Ishikawa (cell line): ENCODE results near the gene ANGEL2.

Experiments
- CEBPB ChIP-seq: IDR thresholded peaks from 2 replicates; pipeline ENCODE4 v1.6.1; 2012
- CREB1 ChIP-seq: IDR thresholded peaks from 2 replicates; pipeline ENCODE4 v1.6.1; 2012; ENCODE audit warnings: low read depth
- EGR1 ChIP-seq: IDR thresholded peaks from 2 replicates; pipeline ENCODE4 v1.6.1; 2012
- EP300 ChIP-seq: IDR thresholded peaks from 2 replicates; pipeline ENCODE4 v1.6.1; 2012; ENCODE audit warnings: borderline replicate concordance
- FOXM1 ChIP-seq: IDR thresholded peaks from 2 replicates; pipeline ENCODE4 v1.6.1; 2012; ENCODE audit warnings: low read depth, borderline replicate concordance
- NFIC ChIP-seq: IDR thresholded peaks from 2 replicates; pipeline ENCODE4 v1.6.1; 2012
- RAD21 ChIP-seq: IDR thresholded peaks from 2 replicates; pipeline ENCODE4 v1.6.1; 2012; ENCODE audit warnings: low read depth
- TAF1 ChIP-seq: IDR thresholded peaks from 2 replicates; pipeline ENCODE4 v1.6.1; 2012; ENCODE audit warnings: low read depth, mild to moderate bottlenecking
- TCF12 ChIP-seq: IDR thresholded peaks from 2 replicates; pipeline ENCODE4 v1.6.1; 2012; ENCODE audit warnings: low read depth
- TEAD4 ChIP-seq: IDR thresholded peaks from 2 replicates; pipeline ENCODE4 v1.6.1; 2012
- YY1 ChIP-seq: IDR thresholded peaks from 2 replicates; pipeline ENCODE4 v1.6.1; 2012; ENCODE audit warnings: low read depth
- ZBTB7A ChIP-seq: IDR thresholded peaks from 2 replicates; pipeline ENCODE4 v1.6.1; 2012; ENCODE audit warnings: low read depth
- TF ChIP-seq, protein P1 (sequence below): IDR thresholded peaks from 2 replicates; pipeline ENCODE4 v1.6.1; 2012
- TF ChIP-seq, protein P2 (sequence below): IDR thresholded peaks from 2 replicates; pipeline ENCODE4 v1.6.1; 2012
- TF ChIP-seq, protein P3 (sequence below): IDR thresholded peaks from 2 replicates; pipeline ENCODE4 v1.6.1; 2012; ENCODE audit warnings: low read depth, mild to moderate bottlenecking

Gene ANGEL2

DNA sequence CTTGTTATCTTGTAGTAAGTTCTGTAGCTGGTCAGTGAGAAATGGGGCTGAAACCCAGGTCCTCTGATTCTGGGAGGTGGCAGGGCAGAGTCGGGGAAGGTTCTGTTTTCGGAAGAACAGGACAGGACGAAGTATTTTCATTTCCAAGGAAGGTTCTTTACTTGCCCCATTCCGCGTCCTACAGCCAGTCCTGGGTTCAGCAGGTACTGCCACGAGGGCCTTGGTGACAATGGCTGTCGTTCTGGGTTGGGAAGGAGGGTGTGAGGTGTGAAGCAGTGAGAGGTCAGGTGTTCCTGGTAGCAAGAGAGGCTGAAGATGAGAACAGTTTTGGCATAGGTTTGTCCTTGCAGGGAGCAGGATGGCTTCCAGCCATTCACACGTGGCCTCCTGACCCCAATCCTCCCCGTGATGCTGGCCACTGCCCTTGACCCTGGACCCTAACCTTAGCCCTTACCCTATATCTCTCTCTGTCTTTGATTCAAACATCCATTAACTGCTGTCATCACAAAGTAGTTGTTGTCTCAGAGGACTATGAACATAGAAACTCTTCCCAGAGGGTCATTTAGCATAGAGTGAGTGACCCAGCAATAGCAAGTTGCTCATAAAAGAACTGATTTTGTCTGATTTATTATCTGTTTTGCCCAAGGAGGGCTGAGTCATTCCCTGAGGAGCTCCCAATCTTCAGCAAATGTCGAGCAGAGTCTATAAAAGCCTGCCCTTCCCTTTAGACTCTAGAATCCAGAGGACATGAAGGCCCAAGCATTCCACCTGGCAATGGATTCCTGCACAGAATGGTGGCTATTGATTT is 40.4 kb downstream of the ANGEL2 start:
- TF ChIP-seq EP300: no peak

DNA sequence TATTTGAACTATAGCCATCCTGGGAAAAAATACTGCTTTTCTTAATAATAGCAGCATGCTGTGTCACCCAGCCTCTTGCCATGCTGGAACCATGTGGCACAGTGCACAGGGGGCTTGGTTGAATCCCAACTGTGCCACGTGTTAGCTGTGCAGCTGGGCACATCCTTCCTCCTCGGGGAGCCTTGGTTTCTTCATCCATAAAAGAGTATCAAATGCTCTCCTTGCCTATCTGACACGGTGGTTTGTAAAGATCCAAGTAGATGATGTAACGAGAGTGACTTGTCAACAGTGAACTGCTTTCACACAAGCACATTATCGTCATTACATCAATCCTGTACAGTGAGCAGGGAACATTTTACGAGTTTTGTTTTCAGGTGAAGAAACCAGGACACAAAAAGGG is 41.0 kb downstream of the ANGEL2 start:
- no peak for TF ChIP-seq CREB1
- no peak for TF ChIP-seq EP300
- TF ChIP-seq, protein P1, sequence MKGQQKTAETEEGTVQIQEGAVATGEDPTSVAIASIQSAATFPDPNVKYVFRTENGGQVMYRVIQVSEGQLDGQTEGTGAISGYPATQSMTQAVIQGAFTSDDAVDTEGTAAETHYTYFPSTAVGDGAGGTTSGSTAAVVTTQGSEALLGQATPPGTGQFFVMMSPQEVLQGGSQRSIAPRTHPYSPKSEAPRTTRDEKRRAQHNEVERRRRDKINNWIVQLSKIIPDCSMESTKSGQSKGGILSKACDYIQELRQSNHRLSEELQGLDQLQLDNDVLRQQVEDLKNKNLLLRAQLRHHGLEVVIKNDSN: no peak
- no peak for TF ChIP-seq YY1
- no peak for TF ChIP-seq EGR1
- no peak for TF ChIP-seq TEAD4
- TF ChIP-seq ZBTB7A: no peak
- no peak for TF ChIP-seq CEBPB
- no peak for TF ChIP-seq FOXM1
- TF ChIP-seq, protein P2, sequence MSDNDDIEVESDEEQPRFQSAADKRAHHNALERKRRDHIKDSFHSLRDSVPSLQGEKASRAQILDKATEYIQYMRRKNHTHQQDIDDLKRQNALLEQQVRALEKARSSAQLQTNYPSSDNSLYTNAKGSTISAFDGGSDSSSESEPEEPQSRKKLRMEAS: no peak
- no peak for TF ChIP-seq RAD21
- no peak for TF ChIP-seq TAF1
- no peak for TF ChIP-seq NFIC
- TF ChIP-seq, protein P3, sequence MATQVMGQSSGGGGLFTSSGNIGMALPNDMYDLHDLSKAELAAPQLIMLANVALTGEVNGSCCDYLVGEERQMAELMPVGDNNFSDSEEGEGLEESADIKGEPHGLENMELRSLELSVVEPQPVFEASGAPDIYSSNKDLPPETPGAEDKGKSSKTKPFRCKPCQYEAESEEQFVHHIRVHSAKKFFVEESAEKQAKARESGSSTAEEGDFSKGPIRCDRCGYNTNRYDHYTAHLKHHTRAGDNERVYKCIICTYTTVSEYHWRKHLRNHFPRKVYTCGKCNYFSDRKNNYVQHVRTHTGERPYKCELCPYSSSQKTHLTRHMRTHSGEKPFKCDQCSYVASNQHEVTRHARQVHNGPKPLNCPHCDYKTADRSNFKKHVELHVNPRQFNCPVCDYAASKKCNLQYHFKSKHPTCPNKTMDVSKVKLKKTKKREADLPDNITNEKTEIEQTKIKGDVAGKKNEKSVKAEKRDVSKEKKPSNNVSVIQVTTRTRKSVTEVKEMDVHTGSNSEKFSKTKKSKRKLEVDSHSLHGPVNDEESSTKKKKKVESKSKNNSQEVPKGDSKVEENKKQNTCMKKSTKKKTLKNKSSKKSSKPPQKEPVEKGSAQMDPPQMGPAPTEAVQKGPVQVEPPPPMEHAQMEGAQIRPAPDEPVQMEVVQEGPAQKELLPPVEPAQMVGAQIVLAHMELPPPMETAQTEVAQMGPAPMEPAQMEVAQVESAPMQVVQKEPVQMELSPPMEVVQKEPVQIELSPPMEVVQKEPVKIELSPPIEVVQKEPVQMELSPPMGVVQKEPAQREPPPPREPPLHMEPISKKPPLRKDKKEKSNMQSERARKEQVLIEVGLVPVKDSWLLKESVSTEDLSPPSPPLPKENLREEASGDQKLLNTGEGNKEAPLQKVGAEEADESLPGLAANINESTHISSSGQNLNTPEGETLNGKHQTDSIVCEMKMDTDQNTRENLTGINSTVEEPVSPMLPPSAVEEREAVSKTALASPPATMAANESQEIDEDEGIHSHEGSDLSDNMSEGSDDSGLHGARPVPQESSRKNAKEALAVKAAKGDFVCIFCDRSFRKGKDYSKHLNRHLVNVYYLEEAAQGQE: no peak
- TF ChIP-seq TCF12: no peak

DNA sequence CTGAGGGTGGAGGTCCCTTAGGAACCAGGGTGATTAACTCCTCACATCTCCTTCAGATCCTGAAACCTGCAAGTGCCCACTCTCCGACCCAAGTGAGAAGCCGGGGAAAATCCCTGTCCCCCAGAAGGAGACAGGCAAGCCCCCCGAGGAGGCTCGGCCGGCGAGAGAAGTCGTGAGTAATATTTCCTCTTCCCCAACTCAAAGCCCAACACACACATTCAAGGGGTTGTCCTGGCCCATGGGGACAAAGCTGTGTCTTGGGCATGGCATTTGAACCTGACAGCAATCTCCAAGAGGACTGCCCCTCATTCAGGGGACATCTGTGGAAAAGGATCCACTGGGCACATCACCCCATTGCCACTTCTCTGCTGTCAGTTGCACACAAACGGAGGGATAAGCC is 41.8 kb downstream of the ANGEL2 start:
- no peak for TF ChIP-seq TAF1
- no peak for TF ChIP-seq CREB1
- TF ChIP-seq TCF12: no peak
- TF ChIP-seq, protein P1: no peak
- TF ChIP-seq, protein P2: no peak
- no peak for TF ChIP-seq EP300
- TF ChIP-seq RAD21: no peak

DNA sequence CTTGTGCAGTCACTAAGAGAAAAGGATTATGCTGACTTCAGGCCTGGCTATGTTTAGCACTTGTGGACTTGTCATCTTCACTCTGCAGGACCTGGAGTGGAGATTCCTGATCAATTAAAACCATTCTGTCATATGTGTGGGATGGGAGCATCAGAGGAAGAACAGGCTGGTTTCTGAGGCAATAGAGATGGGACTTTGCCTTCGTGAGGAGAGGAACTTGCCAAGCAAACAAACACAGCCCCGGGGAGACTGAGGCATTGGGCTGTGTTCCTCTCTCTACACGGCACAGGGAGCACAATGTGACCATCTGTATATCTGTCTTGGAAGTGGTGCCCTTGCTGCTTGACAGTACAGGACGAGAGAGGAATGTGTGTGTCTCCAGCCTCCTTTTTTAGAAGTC is 42.2 kb downstream of the ANGEL2 start:
- no peak for TF ChIP-seq NFIC
- no peak for TF ChIP-seq EGR1
- no peak for TF ChIP-seq YY1
- no peak for TF ChIP-seq RAD21
- no peak for TF ChIP-seq CREB1
- TF ChIP-seq, protein P3: no peak
- no peak for TF ChIP-seq TAF1

DNA sequence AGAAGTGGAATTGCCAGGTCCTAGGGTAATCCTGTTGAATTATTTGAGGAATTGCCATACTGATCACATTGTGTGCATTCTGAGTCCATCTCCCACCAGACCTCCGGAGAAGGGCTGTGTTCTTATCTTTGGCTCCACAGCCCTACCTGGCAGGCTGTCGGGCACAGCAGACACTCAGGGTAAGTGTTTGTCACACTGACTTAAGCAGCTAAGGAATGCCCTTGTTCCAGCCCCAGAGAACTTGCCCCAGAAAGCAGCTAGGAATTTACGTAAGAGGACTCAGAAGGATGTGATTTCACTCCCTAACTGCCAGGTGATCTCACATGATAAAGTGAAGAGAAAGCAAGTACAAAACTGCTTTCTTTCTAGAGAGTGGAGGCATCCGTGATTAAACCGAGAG is 44.4 kb downstream of the ANGEL2 start:
- no peak for TF ChIP-seq TAF1
- no peak for TF ChIP-seq YY1
- no peak for TF ChIP-seq CEBPB
- TF ChIP-seq TEAD4: no peak
- TF ChIP-seq ZBTB7A: no peak
- no peak for TF ChIP-seq CREB1
- TF ChIP-seq FOXM1: no peak
- TF ChIP-seq, protein P1: no peak
- TF ChIP-seq, protein P2: no peak
- TF ChIP-seq NFIC: no peak
- TF ChIP-seq, protein P3: no peak
- no peak for TF ChIP-seq TCF12
- TF ChIP-seq RAD21: no peak
- no peak for TF ChIP-seq EGR1
- TF ChIP-seq EP300: no peak
